Inflammatory macrophage (primary cell): ENCODE results near the gene LYST.
"Not testable (repeated sequence)": the region's sequence is repeated elsewhere in the genome, so short reads cannot be mapped to it uniquely, and the experiment has no call there.

Source experiments
- DNase-seq, 2 donors: peaks; one replicate each; pipeline ENCODE4 v3.0.0-alpha.2; 2020 to 2022

The LYST gene

GRCh38 chr1:235625831-235626230 is 240.9 kb downstream of the LYST start:
- DNase-seq: no peak

GRCh38 chr1:235625340-235625739 is 241.4 kb downstream of the LYST start:
- no peak for DNase-seq

GRCh38 chr1:235624721-235625333 is 241.9 kb downstream of the LYST start:
- peak in 1 of 2 donors; percentile 40 for DNase-seq

- no peak for DNase-seq
Measured at GRCh38 chr1:235622936-235623779, 243.5 kb downstream of the LYST start.

GRCh38 chr1:235619149-235619548 is 247.6 kb downstream of the LYST start:
- not testable (repeated sequence) for DNase-seq

- DNase-seq: no peak
Measured at GRCh38 chr1:235617808-235618207, 248.9 kb downstream of the LYST start.

- no peak for DNase-seq
Measured at GRCh38 chr1:235617140-235617539, 249.6 kb downstream of the LYST start.

GRCh38 chr1:235614442-235614954 is 252.2 kb downstream of the LYST start:
- DNase-seq: no peak

- DNase-seq: no peak
Measured at GRCh38 chr1:235613602-235614001, 253.1 kb downstream of the LYST start.

GRCh38 chr1:235612761-235613160 is 253.9 kb downstream of the LYST start:
- no peak for DNase-seq
